Parathyroid adenoma (tissue), 2 donors: ENCODE results near the gene FARS2.

Experiments
- H2AFZ ChIP-seq: fragments of 300-600 bp; sonication (generic); one replicate; pipeline ENCODE4 v1.7.0; 2017; ENCODE audit warnings: antibody characterized with exemption, mild to moderate bottlenecking
- H3K27ac ChIP-seq: fragments of 300-600 bp; sonication (generic); one replicate; pipeline ENCODE4 v1.7.0; 2017
- H3K27me3 ChIP-seq: fragments of 300-600 bp; sonication (generic); one replicate; pipeline ENCODE4 v1.7.0; 2017; ENCODE audit warnings: low read length; ENCODE audit not compliant: control insufficient read depth, insufficient read depth
- H3K36me3 ChIP-seq: fragments of 300-600 bp; sonication (generic); one replicate; pipeline ENCODE4 v1.7.0; 2017; ENCODE audit warnings: low read length; ENCODE audit not compliant: control insufficient read depth, insufficient read depth
- H3K4me1 ChIP-seq: fragments of 300-600 bp; sonication (generic); one replicate; pipeline ENCODE4 v1.7.0; 2017; ENCODE audit warnings: control low read depth
- H3K4me2 ChIP-seq: fragments of 300-600 bp; sonication (generic); one replicate; pipeline ENCODE4 v1.7.0; 2017; ENCODE audit warnings: low read length
- H3K4me3 ChIP-seq: fragments of 300-600 bp; sonication (generic); one replicate; pipeline ENCODE4 v1.7.0; 2017; ENCODE audit warnings: low read depth, low read length
- H3K79me2 ChIP-seq: fragments of 300-600 bp; sonication (generic); one replicate; pipeline ENCODE4 v1.7.0; 2017; ENCODE audit warnings: control low read depth
- H3K9ac ChIP-seq: fragments of 300-600 bp; sonication (generic); one replicate; pipeline ENCODE4 v1.7.0; 2017; ENCODE audit warnings: mild to moderate bottlenecking
- H3K9me3 ChIP-seq: fragments of 300-600 bp; sonication (generic); one replicate; pipeline ENCODE4 v1.7.0; 2017; ENCODE audit warnings: low read length; ENCODE audit not compliant: control insufficient read depth
- CTCF ChIP-seq: fragments of 300-600 bp; sonication (generic); IDR thresholded peaks from one replicate; pipeline ENCODE4 v1.7.0; 2017; ENCODE audit warnings: antibody characterized with exemption, mild to moderate bottlenecking
- donor health status: primary hyperparathyroidism.

The FARS2 gene

GRCh38 chr6:5427586-5427985 is 166.3 kb downstream of the FARS2 start:
- no peaks in the 10 kb centered on the region for H3K9me3 ChIP-seq
- no peak overlapping the region for H2AFZ ChIP-seq
- no peaks in the 10 kb centered on the region for H3K36me3 ChIP-seq
- no peak for TF ChIP-seq CTCF
- no peaks in the 10 kb centered on the region for H3K27me3 ChIP-seq
- no peaks in the 10 kb centered on the region for H3K79me2 ChIP-seq
- no peak overlapping the region for H3K4me3 ChIP-seq
- no peak overlapping the region for H3K4me2 ChIP-seq
- no peaks in the 10 kb centered on the region for H3K4me1 ChIP-seq
- no peak overlapping the region for H3K27ac ChIP-seq
- H3K9ac ChIP-seq: no peak overlapping the region

GRCh38 chr6:5433324-5433723 is 172.0 kb downstream of the FARS2 start:
- no peaks in the 10 kb centered on the region for H3K27me3 ChIP-seq
- no peaks in the 10 kb centered on the region for H3K9me3 ChIP-seq
- no peaks in the 10 kb centered on the region for H3K79me2 ChIP-seq
- H3K27ac ChIP-seq: no peak overlapping the region
- no peak for TF ChIP-seq CTCF
- H3K4me1 ChIP-seq: no peaks in the 10 kb centered on the region
- no peaks in the 10 kb centered on the region for H3K36me3 ChIP-seq
- H3K9ac ChIP-seq: no peak overlapping the region
- H3K4me2 ChIP-seq: no peak overlapping the region
- no peak overlapping the region for H3K4me3 ChIP-seq
- H2AFZ ChIP-seq: no peak overlapping the region

GRCh38 chr6:5435449-5435848 is 174.1 kb downstream of the FARS2 start:
- no peak for TF ChIP-seq CTCF
- no peak overlapping the region for H3K4me3 ChIP-seq
- H3K27ac ChIP-seq: no peak overlapping the region
- H3K4me1 ChIP-seq: no peaks in the 10 kb centered on the region
- no peak overlapping the region for H3K4me2 ChIP-seq
- no peak overlapping the region for H3K9ac ChIP-seq
- no peaks in the 10 kb centered on the region for H3K9me3 ChIP-seq
- H3K27me3 ChIP-seq: no peaks in the 10 kb centered on the region
- H3K36me3 ChIP-seq: no peaks in the 10 kb centered on the region
- H3K79me2 ChIP-seq: no peaks in the 10 kb centered on the region
- H2AFZ ChIP-seq: no peak overlapping the region

- no peaks in the 10 kb centered on the region for H3K36me3 ChIP-seq
- H3K27ac ChIP-seq: no peak overlapping the region
- peaks cover 2% of the 10 kb centered on the region for H3K4me1 ChIP-seq
- no peak overlapping the region for H3K4me2 ChIP-seq
- no peaks in the 10 kb centered on the region for H3K79me2 ChIP-seq
- no peak for TF ChIP-seq CTCF
- no peak overlapping the region for H2AFZ ChIP-seq
- H3K9ac ChIP-seq: no peak overlapping the region
- no peaks in the 10 kb centered on the region for H3K27me3 ChIP-seq
- H3K4me3 ChIP-seq: no peak overlapping the region
- no peaks in the 10 kb centered on the region for H3K9me3 ChIP-seq
Measured at GRCh38 chr6:5438922-5439584, 177.7 kb downstream of the FARS2 start.

GRCh38 chr6:5439749-5440148 is 178.4 kb downstream of the FARS2 start:
- H3K4me2 ChIP-seq: no peak overlapping the region
- no peak overlapping the region for H3K27ac ChIP-seq
- no peaks in the 10 kb centered on the region for H3K27me3 ChIP-seq
- no peak overlapping the region for H3K9ac ChIP-seq
- H2AFZ ChIP-seq: no peak overlapping the region
- H3K4me3 ChIP-seq: no peak overlapping the region
- peaks cover 2% of the 10 kb centered on the region for H3K4me1 ChIP-seq
- H3K9me3 ChIP-seq: no peaks in the 10 kb centered on the region
- H3K36me3 ChIP-seq: no peaks in the 10 kb centered on the region
- H3K79me2 ChIP-seq: no peaks in the 10 kb centered on the region
- no peak for TF ChIP-seq CTCF
